ENCODE results near the gene ATG10.

DNA sequence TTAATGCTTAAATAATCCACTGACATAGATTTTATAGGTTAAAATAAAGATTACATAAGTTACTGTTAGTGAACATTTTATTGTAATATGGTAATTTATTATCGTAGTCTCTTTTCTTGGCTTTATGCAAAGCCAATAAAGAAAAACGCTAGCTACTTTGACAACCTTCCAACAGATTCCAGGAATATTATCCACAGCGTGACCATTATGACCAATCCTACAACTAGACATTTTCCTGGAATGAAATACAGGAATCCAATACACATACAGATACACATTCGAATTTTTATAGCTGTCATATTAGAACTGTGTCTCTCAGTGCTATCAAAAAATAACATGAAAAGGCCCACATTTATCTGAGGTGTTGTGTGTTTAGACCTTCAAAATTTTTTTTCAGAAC lies 293.2 kb downstream of the ATG10 start:
- TF ChIP-seq, protein P1, sequence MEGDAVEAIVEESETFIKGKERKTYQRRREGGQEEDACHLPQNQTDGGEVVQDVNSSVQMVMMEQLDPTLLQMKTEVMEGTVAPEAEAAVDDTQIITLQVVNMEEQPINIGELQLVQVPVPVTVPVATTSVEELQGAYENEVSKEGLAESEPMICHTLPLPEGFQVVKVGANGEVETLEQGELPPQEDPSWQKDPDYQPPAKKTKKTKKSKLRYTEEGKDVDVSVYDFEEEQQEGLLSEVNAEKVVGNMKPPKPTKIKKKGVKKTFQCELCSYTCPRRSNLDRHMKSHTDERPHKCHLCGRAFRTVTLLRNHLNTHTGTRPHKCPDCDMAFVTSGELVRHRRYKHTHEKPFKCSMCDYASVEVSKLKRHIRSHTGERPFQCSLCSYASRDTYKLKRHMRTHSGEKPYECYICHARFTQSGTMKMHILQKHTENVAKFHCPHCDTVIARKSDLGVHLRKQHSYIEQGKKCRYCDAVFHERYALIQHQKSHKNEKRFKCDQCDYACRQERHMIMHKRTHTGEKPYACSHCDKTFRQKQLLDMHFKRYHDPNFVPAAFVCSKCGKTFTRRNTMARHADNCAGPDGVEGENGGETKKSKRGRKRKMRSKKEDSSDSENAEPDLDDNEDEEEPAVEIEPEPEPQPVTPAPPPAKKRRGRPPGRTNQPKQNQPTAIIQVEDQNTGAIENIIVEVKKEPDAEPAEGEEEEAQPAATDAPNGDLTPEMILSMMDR (conservative IDR thresholded peaks at IDR 0.05; ENCODE audit: low read depth in 2 of 2) = no peak
- TF ChIP-seq EZH2phosphoT487 (IDR thresholded peaks at IDR 0.05; ENCODE audit: unreplicated experiment) (no peak), POLR2AphosphoS5 (IDR thresholded peaks at IDR 0.05; ENCODE audit: low read depth) (no peak), EZH2 (IDR thresholded peaks at IDR 0.05; ENCODE audit: low read depth, unreplicated experiment) (no peak), ZNF114 (CRISPR knock-in tag; IDR thresholded peaks at IDR 0.05) (no peak), STAT1 (IDR thresholded peaks at IDR 0.05; ENCODE audit: unreplicated experiment) (no peak), JUNB (IDR thresholded peaks at IDR 0.05; ENCODE audit: unreplicated experiment) (no peak), NANOG (IDR thresholded peaks at IDR 0.05; ENCODE audit: borderline replicate concordance) (no peak), CREB1 (CRISPR knock-in tag; IDR thresholded peaks at IDR 0.05; ENCODE audit: low read depth) (no peak), ZNF331 (CRISPR knock-in tag; IDR thresholded peaks at IDR 0.05; ENCODE audit: low read depth) (no peak)
- TF ChIP-seq, protein P2, sequence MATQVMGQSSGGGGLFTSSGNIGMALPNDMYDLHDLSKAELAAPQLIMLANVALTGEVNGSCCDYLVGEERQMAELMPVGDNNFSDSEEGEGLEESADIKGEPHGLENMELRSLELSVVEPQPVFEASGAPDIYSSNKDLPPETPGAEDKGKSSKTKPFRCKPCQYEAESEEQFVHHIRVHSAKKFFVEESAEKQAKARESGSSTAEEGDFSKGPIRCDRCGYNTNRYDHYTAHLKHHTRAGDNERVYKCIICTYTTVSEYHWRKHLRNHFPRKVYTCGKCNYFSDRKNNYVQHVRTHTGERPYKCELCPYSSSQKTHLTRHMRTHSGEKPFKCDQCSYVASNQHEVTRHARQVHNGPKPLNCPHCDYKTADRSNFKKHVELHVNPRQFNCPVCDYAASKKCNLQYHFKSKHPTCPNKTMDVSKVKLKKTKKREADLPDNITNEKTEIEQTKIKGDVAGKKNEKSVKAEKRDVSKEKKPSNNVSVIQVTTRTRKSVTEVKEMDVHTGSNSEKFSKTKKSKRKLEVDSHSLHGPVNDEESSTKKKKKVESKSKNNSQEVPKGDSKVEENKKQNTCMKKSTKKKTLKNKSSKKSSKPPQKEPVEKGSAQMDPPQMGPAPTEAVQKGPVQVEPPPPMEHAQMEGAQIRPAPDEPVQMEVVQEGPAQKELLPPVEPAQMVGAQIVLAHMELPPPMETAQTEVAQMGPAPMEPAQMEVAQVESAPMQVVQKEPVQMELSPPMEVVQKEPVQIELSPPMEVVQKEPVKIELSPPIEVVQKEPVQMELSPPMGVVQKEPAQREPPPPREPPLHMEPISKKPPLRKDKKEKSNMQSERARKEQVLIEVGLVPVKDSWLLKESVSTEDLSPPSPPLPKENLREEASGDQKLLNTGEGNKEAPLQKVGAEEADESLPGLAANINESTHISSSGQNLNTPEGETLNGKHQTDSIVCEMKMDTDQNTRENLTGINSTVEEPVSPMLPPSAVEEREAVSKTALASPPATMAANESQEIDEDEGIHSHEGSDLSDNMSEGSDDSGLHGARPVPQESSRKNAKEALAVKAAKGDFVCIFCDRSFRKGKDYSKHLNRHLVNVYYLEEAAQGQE (IDR thresholded peaks at IDR 0.05; ENCODE audit: unreplicated experiment) = no peak
- TF ChIP-seq, protein P3, sequence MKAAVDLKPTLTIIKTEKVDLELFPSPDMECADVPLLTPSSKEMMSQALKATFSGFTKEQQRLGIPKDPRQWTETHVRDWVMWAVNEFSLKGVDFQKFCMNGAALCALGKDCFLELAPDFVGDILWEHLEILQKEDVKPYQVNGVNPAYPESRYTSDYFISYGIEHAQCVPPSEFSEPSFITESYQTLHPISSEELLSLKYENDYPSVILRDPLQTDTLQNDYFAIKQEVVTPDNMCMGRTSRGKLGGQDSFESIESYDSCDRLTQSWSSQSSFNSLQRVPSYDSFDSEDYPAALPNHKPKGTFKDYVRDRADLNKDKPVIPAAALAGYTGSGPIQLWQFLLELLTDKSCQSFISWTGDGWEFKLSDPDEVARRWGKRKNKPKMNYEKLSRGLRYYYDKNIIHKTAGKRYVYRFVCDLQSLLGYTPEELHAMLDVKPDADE (IDR thresholded peaks at IDR 0.05) = no peak
- TF ChIP-seq, protein P4, sequence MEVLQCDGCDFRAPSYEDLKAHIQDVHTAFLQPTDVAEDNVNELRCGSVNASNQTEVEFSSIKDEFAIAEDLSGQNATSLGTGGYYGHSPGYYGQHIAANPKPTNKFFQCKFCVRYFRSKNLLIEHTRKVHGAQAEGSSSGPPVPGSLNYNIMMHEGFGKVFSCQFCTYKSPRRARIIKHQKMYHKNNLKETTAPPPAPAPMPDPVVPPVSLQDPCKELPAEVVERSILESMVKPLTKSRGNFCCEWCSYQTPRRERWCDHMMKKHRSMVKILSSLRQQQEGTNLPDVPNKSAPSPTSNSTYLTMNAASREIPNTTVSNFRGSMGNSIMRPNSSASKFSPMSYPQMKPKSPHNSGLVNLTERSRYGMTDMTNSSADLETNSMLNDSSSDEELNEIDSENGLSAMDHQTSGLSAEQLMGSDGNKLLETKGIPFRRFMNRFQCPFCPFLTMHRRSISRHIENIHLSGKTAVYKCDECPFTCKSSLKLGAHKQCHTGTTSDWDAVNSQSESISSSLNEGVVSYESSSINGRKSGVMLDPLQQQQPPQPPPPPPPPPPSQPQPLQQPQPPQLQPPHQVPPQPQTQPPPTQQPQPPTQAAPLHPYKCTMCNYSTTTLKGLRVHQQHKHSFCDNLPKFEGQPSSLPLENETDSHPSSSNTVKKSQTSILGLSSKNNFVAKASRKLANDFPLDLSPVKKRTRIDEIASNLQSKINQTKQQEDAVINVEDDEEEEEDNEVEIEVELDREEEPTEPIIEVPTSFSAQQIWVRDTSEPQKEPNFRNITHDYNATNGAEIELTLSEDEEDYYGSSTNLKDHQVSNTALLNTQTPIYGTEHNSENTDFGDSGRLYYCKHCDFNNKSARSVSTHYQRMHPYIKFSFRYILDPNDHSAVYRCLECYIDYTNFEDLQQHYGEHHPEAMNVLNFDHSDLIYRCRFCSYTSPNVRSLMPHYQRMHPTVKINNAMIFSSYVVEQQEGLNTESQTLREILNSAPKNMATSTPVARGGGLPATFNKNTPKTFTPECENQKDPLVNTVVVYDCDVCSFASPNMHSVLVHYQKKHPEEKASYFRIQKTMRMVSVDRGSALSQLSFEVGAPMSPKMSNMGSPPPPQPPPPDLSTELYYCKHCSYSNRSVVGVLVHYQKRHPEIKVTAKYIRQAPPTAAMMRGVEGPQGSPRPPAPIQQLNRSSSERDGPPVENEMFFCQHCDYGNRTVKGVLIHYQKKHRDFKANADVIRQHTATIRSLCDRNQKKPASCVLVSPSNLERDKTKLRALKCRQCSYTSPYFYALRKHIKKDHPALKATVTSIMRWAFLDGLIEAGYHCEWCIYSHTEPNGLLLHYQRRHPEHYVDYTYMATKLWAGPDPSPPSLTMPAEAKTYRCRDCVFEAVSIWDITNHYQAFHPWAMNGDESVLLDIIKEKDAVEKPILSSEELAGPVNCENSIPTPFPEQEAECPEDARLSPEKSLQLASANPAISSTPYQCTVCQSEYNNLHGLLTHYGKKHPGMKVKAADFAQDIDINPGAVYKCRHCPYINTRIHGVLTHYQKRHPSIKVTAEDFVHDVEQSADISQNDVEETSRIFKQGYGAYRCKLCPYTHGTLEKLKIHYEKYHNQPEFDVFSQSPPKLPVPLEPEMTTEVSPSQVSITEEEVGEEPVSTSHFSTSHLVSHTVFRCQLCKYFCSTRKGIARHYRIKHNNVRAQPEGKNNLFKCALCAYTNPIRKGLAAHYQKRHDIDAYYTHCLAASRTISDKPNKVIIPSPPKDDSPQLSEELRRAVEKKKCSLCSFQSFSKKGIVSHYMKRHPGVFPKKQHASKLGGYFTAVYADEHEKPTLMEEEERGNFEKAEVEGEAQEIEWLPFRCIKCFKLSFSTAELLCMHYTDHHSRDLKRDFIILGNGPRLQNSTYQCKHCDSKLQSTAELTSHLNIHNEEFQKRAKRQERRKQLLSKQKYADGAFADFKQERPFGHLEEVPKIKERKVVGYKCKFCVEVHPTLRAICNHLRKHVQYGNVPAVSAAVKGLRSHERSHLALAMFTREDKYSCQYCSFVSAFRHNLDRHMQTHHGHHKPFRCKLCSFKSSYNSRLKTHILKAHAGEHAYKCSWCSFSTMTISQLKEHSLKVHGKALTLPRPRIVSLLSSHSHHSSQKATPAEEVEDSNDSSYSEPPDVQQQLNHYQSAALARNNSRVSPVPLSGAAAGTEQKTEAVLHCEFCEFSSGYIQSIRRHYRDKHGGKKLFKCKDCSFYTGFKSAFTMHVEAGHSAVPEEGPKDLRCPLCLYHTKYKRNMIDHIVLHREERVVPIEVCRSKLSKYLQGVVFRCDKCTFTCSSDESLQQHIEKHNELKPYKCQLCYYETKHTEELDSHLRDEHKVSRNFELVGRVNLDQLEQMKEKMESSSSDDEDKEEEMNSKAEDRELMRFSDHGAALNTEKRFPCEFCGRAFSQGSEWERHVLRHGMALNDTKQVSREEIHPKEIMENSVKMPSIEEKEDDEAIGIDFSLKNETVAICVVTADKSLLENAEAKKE (CRISPR knock-in tag; IDR thresholded peaks at IDR 0.05) = no peak
